ENCODE measurements around the gene PSORS1C2.

DNA sequence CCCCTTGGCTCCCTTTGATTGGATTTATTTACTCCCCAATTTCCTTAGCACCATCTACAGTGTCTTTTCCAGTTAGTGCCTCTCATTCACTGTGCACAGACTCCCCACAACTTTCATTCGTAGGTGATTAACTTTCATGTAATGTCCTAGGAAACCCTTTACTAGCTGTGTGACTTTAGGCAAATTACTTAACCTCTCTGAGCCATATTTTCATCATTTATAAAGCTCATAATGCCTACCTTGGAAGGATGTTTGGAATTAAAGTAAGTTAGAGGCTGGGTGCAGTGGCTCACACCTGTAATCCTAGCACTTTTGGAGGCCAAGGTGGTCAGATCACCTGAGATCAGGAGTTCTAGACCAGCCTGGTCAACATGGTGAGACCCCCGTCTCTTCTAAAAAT, 46.6 kb downstream of the PSORS1C2 start:
- TF ChIP-seq GATA2 (IDR thresholded peaks at IDR 0.05; ENCODE audit: low read depth, low read length), result no peak
- TF ChIP-seq GATA3 (IDR thresholded peaks at IDR 0.05; ENCODE audit: low read depth, low read length), result no peak

Measured in SH-SY5Y (cell line).